Mammary epithelial cell (primary cell): ENCODE results near the gene SHCBP1L.

ENCODE experiments used
- CTCF ChIP-seq, 2 donors: IDR thresholded peaks in 1 of 2; conservative IDR thresholded peaks in 1 of 2; 2 replicates each; pipeline ENCODE4 v1.5.1; 2011 to 2012; ENCODE audit warnings: inconsistent platforms in 2 of 2, low read length in 2 of 2, mild to moderate bottlenecking in 2 of 2, control low read depth in 1 of 2, low read depth in 1 of 2; ENCODE audit not compliant: insufficient read depth in 1 of 2; ENCODE audit errors: extremely low read depth in 1 of 2
- EZH2 ChIP-seq: IDR thresholded peaks from 2 replicates; pipeline ENCODE4 v1.6.1; 2012; ENCODE audit warnings: low read length, inconsistent platforms, borderline replicate concordance

GRCh38 chr1:182956708-182957365, 3.9 kb upstream of the SHCBP1L start:
- no peak for TF ChIP-seq CTCF (conservative IDR thresholded peaks at IDR 0.05 in 1 of 2, IDR thresholded peaks at IDR 0.05 in 1 of 2; ENCODE audit: extremely low read depth in 1 of 2, insufficient read depth in 1 of 2, low read depth in 1 of 2, low read length in 2 of 2)
- TF ChIP-seq EZH2, result no peak
